ENCODE data around the gene SOX15.
A peak's percentile ranks its signal among the peaks of the same experiment; 100 is the strongest.

SOX15 gene

DNA sequence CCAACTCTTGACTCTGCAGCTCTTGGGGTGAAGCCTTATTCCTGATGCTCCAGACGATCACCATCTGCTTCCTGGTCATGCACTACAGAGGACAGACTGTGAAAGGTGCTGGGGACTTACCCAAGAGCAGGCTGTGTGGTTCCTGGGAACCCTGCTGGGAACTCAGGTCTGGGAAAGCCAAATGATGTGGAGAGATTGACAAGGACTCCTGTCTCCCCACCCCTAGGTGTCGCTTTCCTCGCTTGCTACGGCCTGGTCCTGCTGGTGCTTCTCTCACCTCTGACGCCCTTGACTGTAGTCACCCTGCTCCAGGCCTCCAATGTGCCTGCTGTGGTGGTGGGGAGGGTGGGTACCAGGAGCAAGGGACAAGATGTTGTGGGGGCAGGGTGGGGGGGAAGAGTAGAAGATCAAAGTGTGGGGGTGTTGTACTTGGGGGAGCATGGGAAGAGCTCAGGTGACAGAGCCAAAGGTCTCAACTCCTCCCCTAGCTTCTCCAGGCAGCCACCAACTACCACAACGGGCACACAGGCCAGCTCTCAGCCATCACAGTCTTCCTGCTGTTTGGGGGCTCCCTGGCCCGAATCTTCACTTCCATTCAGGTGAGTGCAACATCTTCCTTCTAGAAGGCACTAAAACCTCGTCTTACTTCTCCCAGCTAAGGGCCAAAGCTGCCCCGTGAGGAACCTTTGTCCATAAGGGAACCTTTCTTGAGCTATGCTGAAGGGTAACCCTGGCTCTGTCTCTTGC, 3.0 kb downstream of the SOX15 start:
- ChIA-PET CTCF (interaction anchor here (0.6 to 1.5 kb wide), 5 partner anchors 11 to 1463 kb away, joined by 3 to 4 read pairs (median 3); no protein-coding TSS in a partner anchor), POLR2A (ENCODE audit: low non-redundant PET) (interaction anchor here (0.5 to 1.2 kb wide), 5 partner anchors 10 to 232 kb away, joined by 3 to 9 read pairs (median 3); no protein-coding TSS in a partner anchor)
- no peak for DNase-seq (ENCODE audit: low spot score)
- TF ChIP-seq, protein P1, sequence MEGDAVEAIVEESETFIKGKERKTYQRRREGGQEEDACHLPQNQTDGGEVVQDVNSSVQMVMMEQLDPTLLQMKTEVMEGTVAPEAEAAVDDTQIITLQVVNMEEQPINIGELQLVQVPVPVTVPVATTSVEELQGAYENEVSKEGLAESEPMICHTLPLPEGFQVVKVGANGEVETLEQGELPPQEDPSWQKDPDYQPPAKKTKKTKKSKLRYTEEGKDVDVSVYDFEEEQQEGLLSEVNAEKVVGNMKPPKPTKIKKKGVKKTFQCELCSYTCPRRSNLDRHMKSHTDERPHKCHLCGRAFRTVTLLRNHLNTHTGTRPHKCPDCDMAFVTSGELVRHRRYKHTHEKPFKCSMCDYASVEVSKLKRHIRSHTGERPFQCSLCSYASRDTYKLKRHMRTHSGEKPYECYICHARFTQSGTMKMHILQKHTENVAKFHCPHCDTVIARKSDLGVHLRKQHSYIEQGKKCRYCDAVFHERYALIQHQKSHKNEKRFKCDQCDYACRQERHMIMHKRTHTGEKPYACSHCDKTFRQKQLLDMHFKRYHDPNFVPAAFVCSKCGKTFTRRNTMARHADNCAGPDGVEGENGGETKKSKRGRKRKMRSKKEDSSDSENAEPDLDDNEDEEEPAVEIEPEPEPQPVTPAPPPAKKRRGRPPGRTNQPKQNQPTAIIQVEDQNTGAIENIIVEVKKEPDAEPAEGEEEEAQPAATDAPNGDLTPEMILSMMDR (conservative IDR thresholded peaks at IDR 0.05; ENCODE audit: low read depth) = peak; percentile 41
- H3K27ac ChIP-seq = peak overlapping the region; percentile 100

DNA sequence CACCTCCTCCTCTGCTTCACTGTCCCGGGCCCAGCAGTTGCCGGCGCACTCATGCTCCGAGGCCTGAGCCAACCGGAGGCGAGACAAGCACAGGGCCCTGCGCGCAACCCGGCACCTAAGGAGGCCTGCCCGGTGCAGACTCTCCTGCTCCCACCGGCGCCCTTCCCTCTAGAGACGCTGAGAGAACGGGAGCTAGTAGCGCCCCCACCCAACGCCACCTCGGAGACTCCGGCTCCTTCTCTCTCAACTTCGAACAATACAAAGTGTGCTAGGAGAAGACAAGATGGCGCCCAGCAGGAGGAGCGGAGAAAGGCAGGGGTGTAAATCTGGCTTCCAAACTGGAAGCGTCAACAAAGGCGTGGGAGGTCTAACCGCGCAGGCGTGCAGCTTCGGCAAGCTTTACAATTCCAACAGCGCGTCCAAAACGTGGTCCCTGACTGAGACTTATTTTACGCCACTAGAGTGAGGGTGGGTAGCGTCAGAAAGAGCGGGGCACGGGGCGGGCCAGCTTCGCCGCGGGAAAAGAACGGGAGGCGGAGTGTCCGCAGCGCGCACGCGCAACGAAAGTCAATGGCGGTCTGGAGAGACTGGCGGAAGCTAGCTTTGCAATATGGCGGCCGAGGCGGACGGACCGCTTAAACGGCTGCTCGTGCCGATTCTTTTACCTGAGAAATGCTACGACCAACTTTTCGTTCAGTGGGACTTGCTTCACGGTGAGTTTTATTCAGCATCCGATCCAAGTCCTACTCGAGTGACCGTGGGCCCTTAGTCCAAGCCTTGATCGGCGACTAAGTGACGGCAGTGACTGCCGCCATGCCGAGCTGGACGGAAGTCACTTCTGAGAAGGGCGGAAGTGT, 6.4 kb downstream of the SOX15 start, which contains the start of gene MPDU1:
MPDU1 (plus strand) TSS at position 600 of the 857 bp plus-strand sequence; CDS start at position 611, 11 bp downstream.
- CTCF ChIA-PET = no interaction called here
- POLR2A ChIA-PET (ENCODE audit: low non-redundant PET) = interaction anchor here (0.5 to 1.0 kb wide), 3 partner anchors 10 to 640 kb away, joined by 3 to 4 read pairs (median 3); no protein-coding TSS in a partner anchor
- peak within 1 kb of the TSS; percentile 100 for H3K27ac ChIP-seq
- peak; percentile 88 for DNase-seq (ENCODE audit: low spot score)
- TF ChIP-seq, protein P1 (conservative IDR thresholded peaks at IDR 0.05; ENCODE audit: low read depth) = no peak

DNA sequence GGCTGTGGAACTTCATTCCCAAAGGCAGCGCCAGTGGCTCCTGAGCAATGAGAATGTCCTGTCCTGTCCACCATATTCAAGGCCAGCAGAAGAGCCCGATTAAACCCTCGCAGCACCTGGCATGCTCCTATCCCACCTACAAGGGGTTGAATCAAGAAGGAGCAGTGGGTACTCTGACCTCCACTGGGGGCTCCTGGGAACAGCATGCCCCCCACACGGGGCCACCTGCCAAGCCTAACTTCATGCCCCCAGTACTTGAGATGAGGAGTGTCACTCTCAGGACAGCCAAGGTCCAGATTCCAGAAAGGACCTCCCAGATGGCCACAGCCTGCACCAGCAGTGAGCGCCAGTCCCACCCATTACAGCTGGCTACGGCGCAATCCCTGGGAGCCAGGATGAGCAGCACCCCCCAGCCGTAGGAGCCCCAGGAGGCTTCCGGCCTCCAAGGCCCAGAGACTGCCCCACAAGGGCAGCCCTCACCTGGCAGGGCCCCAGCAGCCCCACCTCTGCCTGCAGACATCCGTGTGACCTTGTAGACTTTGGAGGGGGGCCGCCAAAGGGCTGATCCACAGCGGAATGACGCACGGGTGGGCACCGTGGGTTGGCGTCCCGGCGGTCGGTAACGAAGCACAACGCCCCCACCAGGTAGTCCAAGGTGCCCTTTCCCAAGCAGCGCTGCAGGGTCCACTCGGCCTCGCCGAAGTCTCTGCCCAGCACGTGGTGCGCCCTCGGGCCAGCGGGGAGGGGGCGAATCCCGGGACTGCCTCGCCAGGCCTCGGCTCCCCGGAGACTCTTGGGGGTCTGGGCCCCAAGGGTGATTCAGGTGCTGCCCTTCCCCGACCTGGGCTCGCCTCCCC, 7.3 kb downstream of the SOX15 start:
- no peak for DNase-seq (ENCODE audit: low spot score)
- ChIA-PET POLR2A (ENCODE audit: low non-redundant PET) (no interaction called here), CTCF (interaction anchor here (0.5 kb wide), 1 partner anchor 66 kb away, joined by 5 read pairs; no protein-coding TSS in a partner anchor)
- TF ChIP-seq, protein P1 (conservative IDR thresholded peaks at IDR 0.05; ENCODE audit: low read depth) = no peak
- peak overlapping the region; percentile 100 for H3K27ac ChIP-seq

DNA sequence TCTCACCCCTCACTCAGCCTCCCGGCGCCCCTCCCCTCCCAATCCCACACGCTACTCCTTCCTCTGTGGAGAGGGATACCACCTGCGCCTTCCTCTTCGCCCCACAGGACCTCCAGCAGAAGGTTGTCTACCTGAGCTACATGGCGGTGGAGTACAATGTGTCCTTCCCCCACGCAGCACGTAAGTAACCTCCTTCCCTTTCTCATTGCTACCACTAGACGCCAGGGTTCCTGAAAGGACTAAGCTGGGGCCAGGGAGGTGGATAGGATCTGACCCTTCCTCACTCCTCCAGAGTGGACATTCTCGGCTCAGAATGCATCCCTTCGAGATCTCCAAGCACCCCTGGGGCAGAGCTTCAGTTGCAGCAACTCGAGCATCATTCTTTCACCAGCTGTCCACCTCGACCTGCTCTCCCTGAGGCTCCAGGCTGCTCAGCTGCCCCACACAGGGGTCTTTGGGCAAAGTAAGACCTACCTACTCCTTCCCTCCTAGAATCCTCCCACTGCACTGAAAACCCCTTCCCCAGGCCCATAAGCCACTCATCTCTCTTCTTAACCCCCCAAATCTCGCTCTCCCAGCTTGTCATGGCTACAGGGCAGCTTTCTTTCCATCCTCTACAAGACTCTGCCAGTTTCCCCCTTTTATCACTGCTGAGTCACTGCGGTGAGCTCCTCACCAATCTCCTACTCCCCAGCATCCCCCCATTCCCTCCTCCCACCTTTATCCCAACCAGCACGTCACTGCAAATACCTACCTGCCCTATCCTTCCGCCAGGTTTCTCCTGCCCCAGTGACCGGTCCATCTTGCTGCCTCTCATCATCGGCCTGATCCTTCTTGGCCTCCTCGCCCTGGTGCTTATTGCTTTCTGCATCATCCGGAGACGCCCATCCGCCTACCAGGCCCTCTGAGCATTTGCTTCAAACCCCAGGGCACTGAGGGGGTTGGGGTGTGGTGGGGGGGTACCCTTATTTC, 9.0 kb downstream of the SOX15 start:
- H3K27ac ChIP-seq = peak overlapping the region; percentile 100
- TF ChIP-seq, protein P1 (conservative IDR thresholded peaks at IDR 0.05; ENCODE audit: low read depth) = no peak
- DNase-seq (ENCODE audit: low spot score) = no peak
- ChIA-PET CTCF (interaction anchor here (3.0 kb wide), 1 partner anchor 8 kb away, joined by 21 read pairs; the partner anchor contains the start of gene SOX15), POLR2A (ENCODE audit: low non-redundant PET) (interaction anchor here (0.6 to 2.0 kb wide), 2 partner anchors 9 to 453 kb away, joined by 4 to 18 read pairs; partner anchors contain the start of gene SOX15)

DNA sequence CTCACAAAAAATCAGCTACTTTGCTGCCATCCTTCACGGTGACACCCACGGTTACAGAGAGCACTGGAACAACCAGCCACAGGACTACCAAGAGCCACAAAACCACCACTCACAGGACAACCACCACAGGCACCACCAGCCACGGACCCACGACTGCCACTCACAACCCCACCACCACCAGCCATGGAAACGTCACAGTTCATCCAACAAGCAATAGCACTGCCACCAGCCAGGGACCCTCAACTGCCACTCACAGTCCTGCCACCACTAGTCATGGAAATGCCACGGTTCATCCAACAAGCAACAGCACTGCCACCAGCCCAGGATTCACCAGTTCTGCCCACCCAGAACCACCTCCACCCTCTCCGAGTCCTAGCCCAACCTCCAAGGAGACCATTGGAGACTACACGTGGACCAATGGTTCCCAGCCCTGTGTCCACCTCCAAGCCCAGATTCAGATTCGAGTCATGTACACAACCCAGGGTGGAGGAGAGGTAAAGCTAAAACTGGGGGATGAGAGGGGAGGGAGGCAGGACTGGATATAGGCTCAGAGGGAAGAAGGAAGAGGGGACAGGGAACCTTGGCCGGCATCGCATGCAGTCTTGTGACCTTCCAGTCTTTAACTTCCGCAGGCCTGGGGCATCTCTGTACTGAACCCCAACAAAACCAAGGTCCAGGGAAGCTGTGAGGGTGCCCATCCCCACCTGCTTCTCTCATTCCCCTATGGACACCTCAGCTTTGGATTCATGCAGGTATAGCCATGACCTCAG, 9.9 kb downstream of the SOX15 start:
- no peak for DNase-seq (ENCODE audit: low spot score)
- H3K27ac ChIP-seq = peak overlapping the region; percentile 100
- ChIA-PET POLR2A (ENCODE audit: low non-redundant PET) (interaction anchor here (0.6 to 2.0 kb wide), 2 partner anchors 9 to 454 kb away, joined by 4 to 18 read pairs; partner anchors contain the start of gene SOX15), CTCF (interaction anchor here (3.0 kb wide), 1 partner anchor 9 kb away, joined by 21 read pairs; the partner anchor contains the start of gene SOX15)
- TF ChIP-seq, protein P1 (conservative IDR thresholded peaks at IDR 0.05; ENCODE audit: low read depth) = no peak
